Keratinocyte (primary cell): Measurements from ENCODE around the gene IL18RAP.

Experiments used
- EZH2 ChIP-seq: IDR thresholded peaks from one replicate; pipeline ENCODE4 v1.6.1; 2012; ENCODE audit warnings: inconsistent platforms, mild to moderate bottlenecking, low read length, moderate library complexity
- TF ChIP-seq, protein P1 (sequence below), 3 experiments: IDR thresholded peaks in 1 of 3; conservative IDR thresholded peaks in 1 of 3; optimal IDR thresholded peaks in 1 of 3; 2 replicates in 2 of 3; 3 replicates in 1 of 3; pipeline versions ENCODE3 to v1.5.1; 2011; ENCODE audit warnings: low read length in 3 of 3, mild to moderate bottlenecking in 3 of 3, moderate library complexity in 2 of 3, control low read depth in 1 of 3, inconsistent platforms in 1 of 3; ENCODE audit not compliant: insufficient read depth in 2 of 3; ENCODE audit errors: extremely low read depth in 1 of 3

DNA sequence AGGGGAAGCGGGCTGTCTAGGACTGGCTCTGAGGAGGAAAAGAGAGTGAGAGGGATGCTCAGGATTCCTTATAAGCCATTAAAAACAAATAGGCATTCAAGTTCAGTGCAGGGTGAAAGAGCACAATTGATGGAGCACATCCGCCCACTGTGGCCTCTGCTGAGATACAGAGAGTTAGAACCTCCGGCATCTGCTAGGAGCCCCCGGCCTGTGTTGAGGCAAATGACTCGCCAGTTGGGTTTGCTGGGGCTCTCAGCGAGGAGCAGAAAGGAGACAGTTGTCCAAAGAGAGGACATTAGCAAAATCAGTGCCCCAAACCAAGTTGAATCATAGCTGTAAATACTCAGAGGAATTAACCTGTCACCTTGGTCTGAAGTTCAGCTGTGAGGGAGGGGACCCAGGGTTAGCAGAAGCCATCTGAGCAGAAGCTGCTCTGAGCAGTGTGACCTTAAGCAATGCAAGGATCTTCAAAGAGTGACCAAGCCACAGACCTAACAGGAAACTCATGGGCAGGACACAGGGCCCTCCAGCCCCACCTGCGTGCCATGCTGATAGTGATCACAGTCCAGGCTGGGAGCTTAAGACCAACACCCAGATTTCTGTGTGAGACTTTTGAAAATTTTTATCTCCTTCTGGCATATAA lies 23.3 kb upstream of the IL18RAP start:
- TF ChIP-seq, protein P1, sequence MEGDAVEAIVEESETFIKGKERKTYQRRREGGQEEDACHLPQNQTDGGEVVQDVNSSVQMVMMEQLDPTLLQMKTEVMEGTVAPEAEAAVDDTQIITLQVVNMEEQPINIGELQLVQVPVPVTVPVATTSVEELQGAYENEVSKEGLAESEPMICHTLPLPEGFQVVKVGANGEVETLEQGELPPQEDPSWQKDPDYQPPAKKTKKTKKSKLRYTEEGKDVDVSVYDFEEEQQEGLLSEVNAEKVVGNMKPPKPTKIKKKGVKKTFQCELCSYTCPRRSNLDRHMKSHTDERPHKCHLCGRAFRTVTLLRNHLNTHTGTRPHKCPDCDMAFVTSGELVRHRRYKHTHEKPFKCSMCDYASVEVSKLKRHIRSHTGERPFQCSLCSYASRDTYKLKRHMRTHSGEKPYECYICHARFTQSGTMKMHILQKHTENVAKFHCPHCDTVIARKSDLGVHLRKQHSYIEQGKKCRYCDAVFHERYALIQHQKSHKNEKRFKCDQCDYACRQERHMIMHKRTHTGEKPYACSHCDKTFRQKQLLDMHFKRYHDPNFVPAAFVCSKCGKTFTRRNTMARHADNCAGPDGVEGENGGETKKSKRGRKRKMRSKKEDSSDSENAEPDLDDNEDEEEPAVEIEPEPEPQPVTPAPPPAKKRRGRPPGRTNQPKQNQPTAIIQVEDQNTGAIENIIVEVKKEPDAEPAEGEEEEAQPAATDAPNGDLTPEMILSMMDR (optimal IDR thresholded peaks at IDR 0.05 in 1 of 3, IDR thresholded peaks at IDR 0.05 in 1 of 3, conservative IDR thresholded peaks at IDR 0.05 in 1 of 3; ENCODE audit: extremely low read depth in 1 of 3, insufficient read depth in 2 of 3, low read length in 3 of 3): no peak
- TF ChIP-seq EZH2: no peak
